Ectodermal cell (in vitro differentiated cells): Measurements from ENCODE around the gene SAT1.

Experiments
- H3K27ac ChIP-seq: 2 replicates; pipeline ENCODE4 v1.7.0; 2013; ENCODE audit warnings: mild to moderate bottlenecking, low read depth, low read length; ENCODE audit not compliant: insufficient read depth, poor library complexity, severe bottlenecking
- H3K27me3 ChIP-seq: 2 replicates; pipeline ENCODE4 v1.7.0; 2013; ENCODE audit warnings: mild to moderate bottlenecking, low read length; ENCODE audit not compliant: insufficient read depth, control insufficient read depth, poor library complexity, severe bottlenecking
- H3K36me3 ChIP-seq: one replicate; pipeline ENCODE4 v1.7.0; 2013; ENCODE audit warnings: low read length; ENCODE audit not compliant: control insufficient read depth, insufficient read depth
- H3K4me1 ChIP-seq: one replicate; pipeline ENCODE4 v1.7.0; 2013; ENCODE audit warnings: low read length; ENCODE audit not compliant: control insufficient read depth, insufficient read depth
- H3K4me3 ChIP-seq: 2 replicates; pipeline ENCODE4 v1.7.0; 2013; ENCODE audit warnings: low read depth, low read length, control low read depth; ENCODE audit not compliant: insufficient read depth
- H3K9me3 ChIP-seq: 2 replicates; pipeline ENCODE4 v1.7.0; 2013; ENCODE audit warnings: mild to moderate bottlenecking, low read length, moderate library complexity; ENCODE audit not compliant: control insufficient read depth
- WGBS, 2 experiments: methylation state at CpG; one replicate each; pipeline ENCODE4 v1.1.7; 2013; ENCODE audit warnings: missing lambda C conversion rate in 2 of 2; 5-methylcytosine and 5-hydroxymethylcytosine counted together

The SAT1 gene

DNA sequence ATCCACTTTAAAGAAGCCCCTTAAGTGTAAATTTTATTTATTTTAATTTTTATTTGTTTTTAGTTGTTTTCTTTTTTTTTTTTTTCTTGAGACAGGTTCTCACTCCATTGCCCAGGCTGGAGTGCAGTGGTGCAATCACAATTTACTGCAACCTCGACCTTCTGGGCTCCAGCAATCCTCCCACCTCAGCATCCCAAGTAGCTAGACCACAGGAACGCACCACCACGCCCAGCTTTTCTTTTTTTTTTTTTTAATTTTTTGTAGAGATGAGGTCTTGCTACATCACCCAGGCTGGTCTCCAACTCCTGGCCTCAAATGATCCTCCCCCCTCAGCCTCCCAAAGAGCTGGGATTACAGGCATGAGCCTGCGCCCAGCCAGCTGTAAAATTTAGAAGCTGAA lies 6.0 kb downstream of the SAT1 start:
- Histone ChIP-seq H3K27me3 (no peaks in the 10 kb centered on the region), H3K4me3 (no peak overlapping the region), H3K4me1 (no peaks in the 10 kb centered on the region), H3K36me3 (no peaks in the 10 kb centered on the region), H3K27ac (no peak overlapping the region), H3K9me3 (no peaks in the 10 kb centered on the region)
- WGBS, 2 experiments: 88 to 94% methylated on average over 2 of the region's 4 CpGs

DNA sequence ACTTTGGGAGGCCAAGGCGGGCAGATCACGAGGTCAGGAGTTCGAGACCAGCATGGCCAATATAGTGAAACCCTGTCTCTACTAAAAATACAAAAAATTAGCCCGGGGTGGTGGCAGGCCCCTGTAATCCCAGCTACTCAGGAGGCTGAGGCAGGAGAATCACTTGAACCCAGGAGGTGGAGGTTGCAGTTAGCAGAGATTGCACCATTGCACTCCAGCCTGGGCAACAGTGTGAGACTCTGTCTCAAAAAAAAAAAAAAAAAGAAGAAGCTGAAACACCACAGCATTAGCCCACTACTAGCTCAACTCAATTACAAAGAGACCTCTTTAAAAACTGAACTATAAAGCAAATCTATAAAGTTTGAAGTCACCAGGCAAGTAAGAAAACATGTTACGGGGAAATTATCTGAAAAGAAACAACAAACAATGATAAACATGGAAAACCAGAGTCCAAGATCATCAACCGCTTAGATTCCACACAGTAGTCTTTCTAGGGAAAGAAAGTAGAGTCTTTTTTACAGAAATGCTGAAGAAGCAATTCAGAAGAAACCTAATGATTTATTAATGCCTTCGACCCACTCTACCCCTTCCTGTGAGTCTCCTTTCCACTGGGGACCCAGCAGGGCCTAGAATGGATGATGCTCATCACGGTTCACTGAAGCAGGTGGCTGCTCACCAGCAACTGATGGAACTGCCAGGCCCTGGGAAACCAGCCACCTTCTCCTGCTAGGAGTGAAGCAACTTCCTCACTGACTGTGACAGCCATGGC lies 6.6 kb downstream of the SAT1 start:
- Histone ChIP-seq H3K4me3 (no peak overlapping the region), H3K27ac (no peak overlapping the region), H3K4me1 (no peaks in the 10 kb centered on the region), H3K36me3 (no peaks in the 10 kb centered on the region), H3K27me3 (no peaks in the 10 kb centered on the region), H3K9me3 (no peaks in the 10 kb centered on the region)
- WGBS, 2 experiments: 94 to 97% methylated on average over 7 to 8 of the region's 8 CpGs

DNA sequence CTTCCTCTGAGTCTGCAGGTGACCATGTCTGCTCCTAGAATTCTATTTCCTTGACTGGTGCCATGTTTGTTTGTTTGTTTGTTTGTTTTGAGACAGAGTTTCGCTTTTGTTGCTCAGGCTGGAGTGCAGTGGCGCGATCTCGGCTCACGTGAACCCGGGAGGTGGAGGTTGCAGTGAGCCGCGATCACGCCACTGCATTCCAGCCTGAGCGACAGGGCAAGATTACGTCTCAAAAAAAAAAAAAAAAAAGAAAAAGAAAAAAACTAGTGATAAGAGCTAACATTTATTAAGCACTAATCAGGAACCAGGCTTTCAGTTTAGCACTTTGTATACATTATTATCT lies 7.2 kb downstream of the SAT1 start:
- Histone ChIP-seq H3K27ac (no peak overlapping the region), H3K9me3 (no peaks in the 10 kb centered on the region)

DNA sequence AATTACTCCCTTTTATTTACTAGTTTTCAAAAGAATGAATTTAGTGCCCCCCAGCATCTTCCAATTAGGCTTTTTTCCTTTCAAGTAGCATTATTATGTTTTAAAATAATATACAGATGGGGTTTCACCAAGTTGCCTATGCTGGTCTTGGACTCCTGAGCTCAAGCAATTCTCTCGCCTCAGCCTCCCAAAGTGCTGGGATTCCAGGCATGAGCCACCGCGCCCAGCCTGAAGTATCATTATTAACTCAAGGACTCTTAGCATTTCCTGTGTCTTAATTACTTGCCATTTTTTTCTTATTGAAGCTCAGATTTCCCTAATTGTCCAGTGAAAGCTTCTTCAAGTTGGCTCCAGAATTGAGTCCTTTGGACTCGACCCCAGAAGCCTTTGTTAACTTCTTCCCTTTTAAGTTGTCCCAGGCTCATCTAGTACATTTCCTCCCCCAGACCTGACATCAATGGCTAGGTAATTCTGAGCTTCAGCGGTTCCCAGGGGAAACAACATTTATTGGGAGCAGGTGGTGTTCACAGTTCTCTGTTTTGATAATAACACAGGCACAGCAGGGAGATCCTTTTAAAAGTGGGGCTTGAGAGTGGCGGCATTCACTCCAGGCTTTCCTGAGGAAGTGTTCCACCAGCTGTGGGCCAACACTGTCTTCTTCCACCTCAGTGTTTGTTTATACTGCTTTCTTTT lies 10.0 kb downstream of the SAT1 start:
- Histone ChIP-seq H3K4me1 (no peaks in the 10 kb centered on the region), H3K4me3 (no peak overlapping the region), H3K36me3 (no peaks in the 10 kb centered on the region), H3K27ac (no peak overlapping the region), H3K27me3 (no peaks in the 10 kb centered on the region), H3K9me3 (no peaks in the 10 kb centered on the region)
- whole genome bisulfite sequencing, 2 experiments: 63 to 68% methylated on average over 6 of the region's 6 CpGs

More for the DNA sequence above, 7.2 kb downstream of the SAT1 start:
- Histone ChIP-seq H3K4me1 (no peaks in the 10 kb centered on the region), H3K27me3 (no peaks in the 10 kb centered on the region), H3K4me3 (no peak overlapping the region), H3K36me3 (no peaks in the 10 kb centered on the region)
- WGBS, 2 experiments: 92 to 97% methylated on average over 9 of the region's 11 CpGs

DNA sequence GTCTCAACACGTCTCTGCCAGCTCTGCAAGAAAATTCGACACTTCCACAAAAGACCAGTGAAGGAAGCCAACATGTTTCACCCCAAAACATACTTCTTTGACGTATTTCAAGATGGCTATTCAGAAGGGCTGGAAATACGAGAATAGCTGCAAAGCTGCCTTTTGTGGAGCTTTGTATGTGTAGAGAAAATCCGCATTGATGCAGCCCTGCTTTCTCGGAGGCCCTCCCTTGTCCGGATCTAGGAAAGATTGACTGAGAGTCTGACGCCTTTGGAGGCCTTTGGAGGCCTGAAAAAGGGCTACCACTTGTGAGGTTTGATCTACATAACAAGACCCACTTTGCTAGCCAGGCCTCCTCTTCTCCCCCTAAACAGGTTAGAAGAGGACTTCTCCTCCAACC lies 12.2 kb downstream of the SAT1 start:
- no peak overlapping the region for H3K27ac ChIP-seq
- H3K4me1 ChIP-seq: no peaks in the 10 kb centered on the region
- 63 to 70% methylated on average over 8 of the region's 8 CpGs for WGBS, 2 experiments

DNA sequence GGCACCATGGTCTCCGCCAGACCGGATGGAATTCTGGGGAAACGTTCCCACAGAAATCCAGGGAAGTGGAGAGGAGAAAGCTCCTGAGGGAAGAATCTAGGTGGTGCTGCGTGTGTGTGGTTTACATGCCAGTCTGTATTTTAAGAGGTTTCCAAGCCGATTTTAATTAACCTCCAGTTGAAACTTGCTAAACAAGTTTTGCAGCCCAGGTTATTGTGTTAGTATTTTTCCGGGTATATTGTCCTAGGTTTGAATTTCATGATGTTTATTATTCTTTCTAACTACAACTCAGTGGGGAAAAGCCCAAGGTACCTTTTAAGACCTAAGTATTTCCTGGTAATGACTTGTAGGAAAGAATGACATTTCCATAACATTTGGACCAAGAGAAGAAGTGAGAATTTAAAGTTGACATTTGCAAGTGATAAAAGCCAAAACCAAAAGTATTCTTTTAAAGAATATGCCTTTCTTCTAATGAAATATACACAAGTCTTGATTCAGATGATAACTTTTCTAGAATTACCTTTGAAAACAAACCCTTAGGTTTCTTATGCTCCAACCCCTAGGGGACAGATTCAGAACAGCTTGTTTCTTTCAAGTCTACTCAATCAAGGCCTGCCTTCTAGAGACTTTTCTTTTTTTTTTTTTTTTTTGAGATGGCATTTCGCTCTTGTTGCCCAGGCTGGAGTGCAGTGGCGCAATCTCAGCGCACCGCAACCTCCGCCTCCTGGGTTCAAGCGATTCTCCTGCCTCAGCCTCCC lies 14.6 kb downstream of the SAT1 start:
- Histone ChIP-seq H3K9me3 (no peaks in the 10 kb centered on the region), H3K4me3 (no peak overlapping the region), H3K36me3 (no peaks in the 10 kb centered on the region), H3K27ac (no peak overlapping the region), H3K4me1 (no peaks in the 10 kb centered on the region), H3K27me3 (no peaks in the 10 kb centered on the region)
- WGBS, 2 experiments: 90 to 91% methylated on average over 11 of the region's 12 CpGs

More for the DNA sequence above, 12.2 kb downstream of the SAT1 start:
- Histone ChIP-seq H3K9me3 (no peaks in the 10 kb centered on the region), H3K27me3 (no peaks in the 10 kb centered on the region), H3K36me3 (no peaks in the 10 kb centered on the region), H3K4me3 (no peak overlapping the region)

DNA sequence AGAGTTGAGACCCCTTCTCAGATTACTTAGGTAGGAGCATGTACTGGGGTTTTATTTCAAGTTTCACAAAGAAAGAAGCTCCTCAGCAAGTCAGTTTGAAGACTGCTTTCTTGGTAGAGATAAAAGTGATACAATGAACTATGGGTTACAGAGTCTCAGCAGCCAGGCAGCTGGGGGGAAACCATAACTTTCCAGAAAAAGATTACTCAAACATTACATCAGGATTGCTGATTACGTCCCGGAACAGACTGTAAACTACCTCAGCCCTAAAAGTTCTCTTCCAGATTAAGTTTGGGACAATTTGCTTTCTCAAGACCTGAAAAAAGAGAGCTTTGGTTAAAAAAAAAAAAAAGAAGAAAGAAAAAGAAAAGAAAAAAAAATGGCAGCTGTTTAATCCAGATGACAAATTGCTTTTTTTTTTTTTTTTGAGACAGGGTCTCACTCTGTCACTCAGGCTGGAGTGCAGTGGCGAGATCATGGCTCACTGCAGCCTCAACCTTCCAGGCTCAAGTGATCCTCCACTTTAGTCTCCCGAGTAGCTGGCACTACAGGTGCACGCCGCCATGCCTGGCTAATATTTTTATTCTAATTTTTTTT lies 16.6 kb downstream of the SAT1 start:
- 89 to 96% methylated on average over 3 to 6 of the region's 6 CpGs for WGBS, 2 experiments

DNA sequence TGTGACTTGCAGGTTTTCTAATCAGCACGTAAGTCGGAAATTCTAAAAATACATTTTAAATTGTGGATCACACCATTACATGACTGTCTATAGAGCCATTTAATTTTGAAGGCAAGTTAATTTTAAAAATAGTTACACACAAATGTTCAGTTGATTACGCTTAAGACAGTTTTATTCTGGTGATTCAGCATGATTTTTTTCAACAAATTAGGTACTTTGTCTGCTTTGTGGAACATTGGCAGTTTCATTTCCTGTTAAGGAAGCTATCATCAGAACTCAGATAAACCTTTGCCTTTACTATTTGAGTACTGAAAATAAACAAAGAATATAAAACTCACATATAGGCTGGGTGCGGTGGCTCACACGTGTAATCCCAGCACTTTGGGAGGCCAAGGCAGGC lies 19.5 kb downstream of the SAT1 start:
- 86 to 90% methylated on average over 2 to 3 of the region's 5 CpGs for WGBS, 2 experiments
- Histone ChIP-seq H3K9me3 (no peaks in the 10 kb centered on the region), H3K36me3 (no peaks in the 10 kb centered on the region), H3K4me3 (no peak overlapping the region), H3K4me1 (no peaks in the 10 kb centered on the region), H3K27me3 (no peaks in the 10 kb centered on the region), H3K27ac (no peak overlapping the region)

More for the DNA sequence above, 16.6 kb downstream of the SAT1 start:
- Histone ChIP-seq H3K9me3 (no peaks in the 10 kb centered on the region), H3K4me3 (no peak overlapping the region), H3K27me3 (no peaks in the 10 kb centered on the region), H3K27ac (no peak overlapping the region), H3K36me3 (no peaks in the 10 kb centered on the region), H3K4me1 (no peaks in the 10 kb centered on the region)

DNA sequence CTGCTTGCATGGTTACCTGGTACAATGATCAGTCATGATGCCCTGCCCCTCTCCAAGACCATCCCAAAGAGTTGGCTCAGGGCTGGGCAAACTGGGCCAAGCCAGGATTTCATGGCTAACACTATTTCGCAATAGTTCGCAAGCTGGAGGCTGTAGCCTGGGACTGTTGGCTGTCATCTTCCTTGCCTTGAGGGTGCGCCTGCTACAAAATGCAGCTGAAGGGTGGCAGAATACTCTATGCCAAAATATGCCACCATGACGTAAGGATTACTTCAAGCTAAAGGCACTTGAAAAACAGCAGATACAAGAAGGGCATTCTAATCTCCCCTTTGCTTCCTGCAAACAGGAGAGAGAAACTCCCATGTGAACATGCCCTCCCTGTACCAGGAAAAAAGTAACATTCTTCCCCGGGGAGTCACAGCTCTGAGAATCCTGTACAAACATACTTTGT lies 21.0 kb downstream of the SAT1 start:
- Histone ChIP-seq H3K36me3 (no peaks in the 10 kb centered on the region), H3K4me3 (no peak overlapping the region), H3K27me3 (no peaks in the 10 kb centered on the region), H3K9me3 (no peaks in the 10 kb centered on the region), H3K27ac (no peak overlapping the region), H3K4me1 (no peaks in the 10 kb centered on the region)
- 89 to 91% methylated on average over 5 of the region's 5 CpGs for WGBS, 2 experiments

DNA sequence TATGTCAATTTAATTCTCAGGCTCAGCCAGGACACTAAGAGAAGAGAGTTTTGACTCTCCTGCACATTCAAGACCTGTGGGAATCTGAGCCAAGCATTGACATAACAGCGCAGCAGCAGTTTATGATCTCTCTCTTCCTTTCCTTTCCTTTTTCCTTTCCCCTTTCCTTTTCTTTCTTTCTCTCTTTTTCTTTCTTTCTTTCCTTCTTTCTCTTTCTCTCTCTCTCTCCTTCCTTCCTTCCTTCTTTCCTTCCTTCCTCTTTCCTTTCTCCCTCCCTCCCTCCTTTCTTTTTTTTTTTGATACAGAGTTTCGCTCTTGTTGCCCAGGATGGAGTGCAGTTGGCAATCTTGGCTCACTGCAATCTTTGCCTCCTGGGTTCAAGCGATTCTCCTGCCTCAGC lies 21.6 kb downstream of the SAT1 start:
- H3K27me3 ChIP-seq: no peaks in the 10 kb centered on the region
- no peaks in the 10 kb centered on the region for H3K9me3 ChIP-seq
- no peaks in the 10 kb centered on the region for H3K36me3 ChIP-seq
- H3K4me1 ChIP-seq: no peaks in the 10 kb centered on the region
- H3K4me3 ChIP-seq: no peak overlapping the region
- no peak overlapping the region for H3K27ac ChIP-seq
- 94 to 98% methylated on average over 3 of the region's 3 CpGs for WGBS, 2 experiments
